ENCODE data around the gene AMACR. TPM values are rescaled to one million over a fixed set of nuclear protein-coding genes. Genes with fewer than 3 reads are reported as not detected.

Gene AMACR
- 12.8 and 13.0 TPM in 2 replicates for total RNA-seq
- long read RNA-seq, full-length matches to known transcripts = 110 of 114 reads
- long read RNA-seq, partial matches to known transcripts = 1 of 114 reads
- long read RNA-seq, other reads (novel, unspliced or antisense) = 3 of 114 reads

DNA sequence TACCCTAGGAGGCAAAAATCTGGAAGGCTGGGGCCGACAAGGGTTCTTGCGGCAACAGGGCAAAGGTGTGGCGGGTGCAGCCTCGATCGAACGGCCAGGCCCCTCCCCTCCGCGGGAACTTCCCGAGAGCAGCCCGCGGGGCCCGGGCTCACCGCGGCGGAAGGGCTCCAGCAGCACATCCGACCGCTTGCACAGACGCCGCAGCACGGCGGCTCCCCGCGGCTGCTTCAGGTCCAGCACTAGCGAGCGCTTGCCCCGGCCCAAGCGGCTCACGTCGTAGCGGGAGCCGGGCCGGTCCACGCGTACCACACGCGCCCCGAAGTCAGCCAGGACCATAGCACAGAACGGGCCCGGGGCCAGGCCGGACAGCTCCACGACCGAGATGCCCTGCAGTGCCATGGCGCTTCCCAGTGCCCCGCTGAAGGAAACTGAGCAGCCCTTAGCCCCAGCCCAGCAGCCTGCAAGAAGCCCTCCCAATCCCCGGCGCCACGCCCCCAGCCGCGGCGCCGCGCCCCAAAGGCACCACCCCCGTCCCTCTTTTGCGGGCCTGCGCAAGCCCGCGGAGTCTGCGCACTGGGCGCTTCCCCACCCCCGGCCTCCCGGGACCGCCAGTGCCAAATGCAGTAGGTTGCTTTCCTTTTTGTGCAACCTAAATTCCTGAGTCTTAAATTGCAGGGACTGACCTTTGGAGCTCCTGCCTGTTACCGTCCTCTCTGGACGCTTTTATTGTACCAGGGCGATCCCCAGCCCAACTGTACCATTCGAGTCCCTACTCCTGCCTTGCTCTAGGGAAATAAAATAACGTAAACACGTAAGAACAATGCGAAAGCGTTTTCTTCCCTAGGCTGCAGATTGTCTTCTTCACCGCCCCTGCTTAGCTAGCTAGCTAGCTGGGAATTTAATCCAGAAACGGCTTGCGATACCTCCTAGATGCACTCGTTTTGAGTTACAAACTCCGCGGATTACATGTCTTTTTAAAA lies at the start of gene AMACR:
Gene AMACR, minus strand, starts transcription at position 430 of the 980 bp plus-strand sequence. Its CDS starts 31 bp downstream, at position 399.
- H3K27me3 Mint-ChIP-seq (ENCODE audit: unreplicated experiment) = no peaks in the 10 kb centered on the region
- no peaks in the 10 kb centered on the region for H3K9me3 Mint-ChIP-seq (ENCODE audit: unreplicated experiment)
- H3K27ac Mint-ChIP-seq (ENCODE audit: unreplicated experiment) = peak within 1 kb of the TSS; percentile 91
- TF ChIP-seq CTCF (IDR thresholded peaks at IDR 0.05) = no peak
- DNase-seq (ENCODE audit: extremely low spot score, unreplicated experiment) = peak; percentile 96
- peaks cover 22% of the 10 kb centered on the region for H3K36me3 Mint-ChIP-seq (ENCODE audit: unreplicated experiment)
- H3K4me1 Mint-ChIP-seq (ENCODE audit: unreplicated experiment) = peaks cover 44% of the 10 kb centered on the region
- H3K4me3 Mint-ChIP-seq (ENCODE audit: unreplicated experiment) = peak within 1 kb of the TSS; percentile 91

DNA sequence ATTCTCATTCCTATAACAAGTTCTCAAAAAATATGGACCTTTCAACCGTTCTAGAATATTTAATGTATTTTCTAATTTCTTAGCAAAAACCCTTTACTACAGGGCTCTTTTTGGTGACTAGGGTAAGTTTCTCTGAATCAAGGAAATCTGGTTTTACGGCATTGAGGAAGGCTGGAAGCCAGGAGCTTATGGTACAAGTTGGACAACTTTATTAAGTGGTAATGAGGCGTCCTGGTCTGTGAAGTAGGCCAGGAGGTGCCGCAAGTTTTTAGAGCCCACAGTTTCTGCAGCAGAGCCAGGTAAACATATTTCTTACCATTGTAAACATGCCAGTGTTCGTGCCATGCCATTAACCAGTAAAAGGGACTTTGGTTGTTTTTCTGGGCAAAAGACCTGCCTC lies 49.7 kb upstream of the AMACR start:
- H3K36me3 Mint-ChIP-seq (ENCODE audit: unreplicated experiment) = peaks cover 7% of the 10 kb centered on the region
- H3K27ac Mint-ChIP-seq (ENCODE audit: unreplicated experiment) = no peak overlapping the region
- H3K9me3 Mint-ChIP-seq (ENCODE audit: unreplicated experiment) = no peaks in the 10 kb centered on the region
- no peak for DNase-seq (ENCODE audit: extremely low spot score, unreplicated experiment)
- H3K4me1 Mint-ChIP-seq (ENCODE audit: unreplicated experiment) = peaks cover 22% of the 10 kb centered on the region
- H3K4me3 Mint-ChIP-seq (ENCODE audit: unreplicated experiment) = no peak overlapping the region
- no peaks in the 10 kb centered on the region for H3K27me3 Mint-ChIP-seq (ENCODE audit: unreplicated experiment)
- TF ChIP-seq CTCF (IDR thresholded peaks at IDR 0.05) = no peak

DNA sequence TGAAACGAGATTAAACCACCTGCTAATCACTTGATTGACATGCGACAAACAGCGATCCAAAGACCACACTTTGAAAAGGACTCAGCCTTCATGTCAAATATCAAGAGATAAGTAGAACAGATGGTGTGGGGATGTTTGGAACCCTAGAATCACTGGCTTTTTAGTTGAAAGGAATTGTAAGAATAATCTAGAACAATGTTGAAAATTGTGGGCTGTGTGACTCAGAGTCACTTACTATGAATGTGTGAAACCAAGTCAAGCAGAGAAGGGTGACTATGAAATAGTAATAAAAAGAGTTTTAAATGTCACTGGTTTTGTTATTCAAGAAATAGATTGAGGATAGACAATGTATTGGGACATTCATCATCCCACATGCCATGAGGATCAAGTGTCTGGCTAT lies 49.3 kb upstream of the AMACR start:
- DNase-seq (ENCODE audit: extremely low spot score, unreplicated experiment) = no peak
- Mint-ChIP-seq H3K4me1 (ENCODE audit: unreplicated experiment) (peaks cover 26% of the 10 kb centered on the region), H3K9me3 (ENCODE audit: unreplicated experiment) (no peaks in the 10 kb centered on the region), H3K27ac (ENCODE audit: unreplicated experiment) (no peak overlapping the region), H3K4me3 (ENCODE audit: unreplicated experiment) (no peak overlapping the region), H3K27me3 (ENCODE audit: unreplicated experiment) (no peaks in the 10 kb centered on the region), H3K36me3 (ENCODE audit: unreplicated experiment) (peaks cover 5% of the 10 kb centered on the region)
- TF ChIP-seq CTCF (IDR thresholded peaks at IDR 0.05) = no peak

GRCh38 chr5:34055667-34056066 lies 47.8 kb upstream of the AMACR start:
- no peak overlapping the region for H3K4me3 Mint-ChIP-seq (ENCODE audit: unreplicated experiment)
- no peak overlapping the region for H3K27ac Mint-ChIP-seq (ENCODE audit: unreplicated experiment)
- H3K36me3 Mint-ChIP-seq (ENCODE audit: unreplicated experiment) = no peaks in the 10 kb centered on the region
- H3K9me3 Mint-ChIP-seq (ENCODE audit: unreplicated experiment) = no peaks in the 10 kb centered on the region
- DNase-seq (ENCODE audit: extremely low spot score, unreplicated experiment) = no peak
- no peak for TF ChIP-seq CTCF (IDR thresholded peaks at IDR 0.05)
- H3K27me3 Mint-ChIP-seq (ENCODE audit: unreplicated experiment) = no peaks in the 10 kb centered on the region
- peaks cover 30% of the 10 kb centered on the region for H3K4me1 Mint-ChIP-seq (ENCODE audit: unreplicated experiment)

DNA sequence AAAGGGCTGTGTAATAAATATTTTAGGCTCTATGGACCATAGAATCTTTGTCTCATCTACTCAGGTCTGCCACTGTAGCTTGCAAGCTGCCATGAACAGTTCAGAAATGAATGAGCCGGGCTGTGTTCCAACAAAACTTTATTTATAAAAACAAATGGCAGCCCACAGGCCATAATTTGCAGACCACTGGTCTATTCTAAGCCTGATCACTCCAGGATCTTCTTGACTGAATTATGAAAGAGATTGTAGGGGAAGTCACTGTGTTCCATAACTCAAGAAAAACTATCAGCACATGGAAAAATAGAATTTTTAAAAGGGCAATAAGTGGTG lies 46.5 kb upstream of the AMACR start:
- Mint-ChIP-seq H3K9me3 (ENCODE audit: unreplicated experiment) (no peaks in the 10 kb centered on the region), H3K4me3 (ENCODE audit: unreplicated experiment) (no peak overlapping the region), H3K36me3 (ENCODE audit: unreplicated experiment) (peaks cover 2% of the 10 kb centered on the region), H3K4me1 (ENCODE audit: unreplicated experiment) (peaks cover 30% of the 10 kb centered on the region), H3K27me3 (ENCODE audit: unreplicated experiment) (no peaks in the 10 kb centered on the region), H3K27ac (ENCODE audit: unreplicated experiment) (peak overlapping the region; percentile 19)
- no peak for DNase-seq (ENCODE audit: extremely low spot score, unreplicated experiment)
- no peak for TF ChIP-seq CTCF (IDR thresholded peaks at IDR 0.05)
